Aortic smooth muscle cell (primary cell): ENCODE results near the gene ACLY. TPM values are rescaled to one million over a fixed set of nuclear protein-coding genes. Genes with fewer than 3 reads are reported as not detected.

ENCODE experiments used
- total RNA-seq: library from RNA; depleted of rRNA; stranded (reverse); fragments of >200 nt; gene quantifications from 2 replicates; pipeline ENCODE4 v1.2.3, GENCODE V29; 2014

The ACLY gene
- 180 and 194 TPM in 2 replicates for total RNA-seq

DNA sequence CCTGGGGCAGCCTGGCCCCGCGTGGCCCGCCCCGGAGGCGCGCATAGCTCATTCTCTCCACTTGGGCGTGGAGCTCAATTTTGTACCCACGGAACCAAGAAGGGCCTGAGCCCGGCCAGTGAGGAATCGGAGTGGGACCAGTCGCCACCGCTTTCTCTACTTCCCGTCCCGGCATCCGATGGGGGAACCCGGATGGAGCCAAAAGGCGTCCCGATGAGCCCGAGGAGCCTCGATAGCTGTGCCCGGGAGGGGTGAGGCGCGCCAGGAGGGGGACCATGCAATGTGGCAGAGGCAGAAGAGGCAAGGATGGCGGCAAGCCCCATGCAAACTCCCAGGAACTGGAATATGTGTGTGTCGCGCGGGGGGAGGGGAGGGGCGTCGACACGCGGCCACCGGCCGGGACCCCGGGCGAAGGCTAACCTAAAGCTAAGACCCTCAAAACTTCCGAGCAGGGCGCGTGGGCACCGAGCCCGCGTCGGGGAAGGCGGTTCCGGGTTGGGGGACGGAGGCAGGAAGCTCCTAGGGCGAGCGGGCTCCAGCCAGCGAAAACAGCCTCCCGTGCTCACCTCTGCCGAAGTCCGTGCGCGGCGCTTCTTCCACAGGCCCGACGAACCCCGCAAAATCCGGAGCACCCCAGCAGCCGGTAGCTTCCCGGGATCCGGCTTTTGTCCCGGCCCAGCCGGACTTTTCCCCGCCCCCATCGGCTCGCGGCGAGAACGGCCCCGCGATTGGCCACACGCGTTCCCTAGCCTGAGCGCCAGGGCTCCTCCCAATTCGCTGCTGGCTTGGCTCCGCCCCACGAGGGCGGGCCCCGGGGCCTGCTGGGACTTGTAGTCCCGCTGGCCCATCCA is at the start of gene ACLY:
Gene ACLY (minus strand): TSS at position 638 of the 851 bp plus-strand sequence. CDS start 5,078 bp downstream, outside the sequence.

DNA sequence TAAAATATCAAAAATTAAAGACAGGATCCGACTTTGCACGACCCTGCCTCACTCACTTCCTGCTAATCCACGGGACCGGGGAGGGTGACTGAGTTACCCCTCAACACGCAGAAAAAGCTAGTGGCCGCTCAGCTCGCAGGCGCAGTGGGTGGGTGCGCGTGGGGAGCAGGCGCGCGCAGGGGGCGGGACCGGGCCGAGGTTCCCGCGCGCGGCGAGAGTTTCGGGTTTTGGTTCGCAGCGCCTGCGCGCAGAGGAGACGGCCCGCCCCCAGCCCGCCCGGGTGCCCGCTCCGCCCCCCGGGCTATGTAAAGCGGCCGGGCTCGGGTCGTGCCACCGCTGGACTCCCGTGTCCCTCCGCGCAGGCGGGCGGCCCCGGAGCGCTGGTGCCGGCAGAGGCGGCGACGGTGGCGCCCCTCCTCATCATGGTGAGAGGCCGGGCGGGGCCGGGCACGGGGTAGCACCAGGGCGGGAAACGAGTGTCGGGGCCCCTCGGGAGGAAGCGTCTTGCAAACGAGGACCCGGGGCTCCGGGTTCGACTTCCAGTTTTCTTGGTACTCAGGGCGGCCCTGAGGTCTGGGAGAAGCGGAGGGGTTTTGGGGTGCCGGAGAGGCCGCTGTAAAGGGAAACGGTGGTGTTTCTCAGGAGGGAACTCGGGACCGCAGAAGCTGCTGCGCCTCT is 47.9 kb upstream of the ACLY start, which contains the start of gene CNP:
Gene CNP (plus strand): TSS at position 333 of the 678 bp plus-strand sequence. CDS start 90 bp downstream, at position 423.

DNA sequence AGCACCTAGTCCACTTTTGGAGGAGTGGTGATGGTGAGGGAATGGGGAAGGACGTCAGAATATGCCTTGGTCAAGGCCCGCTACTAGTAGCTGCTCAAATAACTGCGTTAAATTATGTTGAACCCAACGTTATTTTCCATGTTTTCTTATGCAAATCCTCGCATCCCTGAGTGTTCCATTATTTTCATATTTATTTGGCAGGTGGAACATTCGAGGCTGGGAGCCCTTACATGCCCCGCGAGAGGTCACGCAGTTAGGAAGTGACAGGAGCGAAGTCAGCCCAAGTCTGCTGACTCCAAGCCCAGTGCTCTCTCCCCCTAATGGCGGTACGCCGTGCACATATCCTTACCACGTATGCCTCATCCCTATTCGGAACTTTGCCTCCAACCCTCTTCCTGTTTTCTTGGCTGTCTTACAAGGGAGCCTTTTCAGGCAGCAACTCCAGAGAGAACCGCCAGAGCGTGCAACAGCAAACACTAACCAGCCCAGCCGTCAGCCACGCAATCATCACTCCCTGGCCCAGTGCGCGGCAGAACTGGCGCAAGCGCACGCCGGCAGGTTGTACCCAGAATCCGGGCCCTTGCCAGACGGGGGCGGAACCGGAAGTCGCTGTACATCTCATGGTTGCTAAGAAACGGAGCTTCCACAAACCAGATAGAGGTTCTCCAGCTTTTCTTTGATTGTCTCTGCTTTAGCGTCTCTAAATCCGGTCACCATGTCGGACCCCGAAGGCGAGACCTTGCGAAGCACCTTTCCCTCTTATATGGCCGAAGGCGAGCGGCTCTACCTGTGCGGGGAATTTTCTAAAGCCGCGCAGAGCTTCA is 11.5 kb upstream of the ACLY start, which contains the start of gene ODAD4:
Gene ODAD4 (plus strand): TSS at position 609 of the 824 bp plus-strand sequence. CDS start 107 bp downstream, at position 716.

DNA sequence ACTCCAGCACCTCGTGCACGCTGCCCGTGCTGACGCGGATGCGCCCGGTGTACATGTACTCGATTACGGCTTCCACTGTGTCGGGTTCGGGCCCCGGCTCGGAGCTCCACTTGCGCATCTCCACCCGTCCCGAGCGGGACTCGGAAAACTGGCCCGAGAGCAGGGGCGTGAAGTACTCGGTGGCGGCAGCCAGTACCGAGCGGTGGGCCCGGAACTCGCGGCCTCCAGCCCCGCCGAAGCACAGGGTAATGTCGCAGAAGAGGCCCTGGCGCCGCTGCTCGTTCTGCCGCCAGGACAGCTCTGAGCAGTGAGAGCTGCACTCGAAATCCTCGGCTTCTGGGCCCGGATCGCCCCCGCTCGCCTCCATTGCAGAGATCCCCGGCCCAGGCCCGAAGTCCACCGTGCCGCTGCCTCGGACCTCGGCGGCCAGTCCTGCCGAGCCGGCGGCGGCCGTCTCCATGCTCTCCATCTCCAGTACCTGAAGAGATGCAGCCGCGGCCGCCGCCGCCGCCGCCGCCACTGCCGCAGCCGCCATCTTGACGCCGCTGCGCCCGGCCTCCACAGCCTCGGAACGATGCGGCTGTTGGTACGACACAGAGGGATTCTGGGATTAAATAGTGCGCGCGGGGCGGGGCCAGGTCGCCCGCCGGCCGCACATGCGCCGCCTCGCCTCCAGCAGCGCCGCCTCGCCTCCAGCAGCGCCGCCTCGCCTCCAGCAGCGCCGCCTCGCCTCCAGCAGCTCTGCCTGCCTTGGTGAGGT is 53.7 kb downstream of the ACLY start, which contains the start of gene KLHL11:
Gene KLHL11 (minus strand): TSS at position 588 of the 760 bp plus-strand sequence. CDS start 53 bp downstream, at position 535.

DNA sequence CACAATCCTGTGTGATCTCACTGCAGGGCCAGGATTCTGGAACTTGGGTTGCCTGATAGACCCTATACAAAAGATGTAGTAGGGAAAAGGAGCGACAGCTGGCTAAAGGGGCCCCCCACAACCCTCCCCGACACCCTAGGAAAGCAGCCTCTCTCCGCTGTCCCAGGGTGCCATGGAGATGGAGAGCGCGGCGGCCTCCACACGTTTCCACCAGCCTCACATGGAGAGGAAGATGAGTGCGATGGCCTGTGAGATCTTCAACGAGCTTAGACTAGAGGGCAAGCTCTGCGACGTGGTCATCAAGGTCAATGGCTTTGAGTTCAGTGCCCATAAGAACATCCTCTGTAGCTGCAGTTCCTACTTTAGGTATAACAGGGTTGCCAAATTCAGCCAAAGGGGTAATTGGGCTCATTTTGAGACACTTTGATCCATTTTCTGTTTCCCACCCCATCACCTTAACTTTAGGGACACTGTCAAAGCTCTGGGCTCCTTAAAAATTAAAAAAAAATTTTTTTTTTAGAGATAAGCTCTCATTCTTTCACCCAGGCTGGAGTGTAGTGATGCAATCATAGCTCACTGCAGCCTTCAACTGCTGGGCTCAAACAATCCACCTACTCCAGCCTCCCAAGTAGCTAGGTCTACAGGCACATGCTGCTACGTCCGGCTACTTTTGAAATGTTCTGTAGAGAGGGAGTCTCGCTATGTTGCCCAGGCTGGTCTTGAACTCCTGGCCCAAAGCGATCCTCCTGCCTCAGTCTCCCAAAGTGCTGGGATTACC is 80.8 kb downstream of the ACLY start, which contains the start of gene KLHL10:
Gene KLHL10 (plus strand): TSS at position 65 of the 778 bp plus-strand sequence. CDS start 108 bp downstream, at position 173.

DNA sequence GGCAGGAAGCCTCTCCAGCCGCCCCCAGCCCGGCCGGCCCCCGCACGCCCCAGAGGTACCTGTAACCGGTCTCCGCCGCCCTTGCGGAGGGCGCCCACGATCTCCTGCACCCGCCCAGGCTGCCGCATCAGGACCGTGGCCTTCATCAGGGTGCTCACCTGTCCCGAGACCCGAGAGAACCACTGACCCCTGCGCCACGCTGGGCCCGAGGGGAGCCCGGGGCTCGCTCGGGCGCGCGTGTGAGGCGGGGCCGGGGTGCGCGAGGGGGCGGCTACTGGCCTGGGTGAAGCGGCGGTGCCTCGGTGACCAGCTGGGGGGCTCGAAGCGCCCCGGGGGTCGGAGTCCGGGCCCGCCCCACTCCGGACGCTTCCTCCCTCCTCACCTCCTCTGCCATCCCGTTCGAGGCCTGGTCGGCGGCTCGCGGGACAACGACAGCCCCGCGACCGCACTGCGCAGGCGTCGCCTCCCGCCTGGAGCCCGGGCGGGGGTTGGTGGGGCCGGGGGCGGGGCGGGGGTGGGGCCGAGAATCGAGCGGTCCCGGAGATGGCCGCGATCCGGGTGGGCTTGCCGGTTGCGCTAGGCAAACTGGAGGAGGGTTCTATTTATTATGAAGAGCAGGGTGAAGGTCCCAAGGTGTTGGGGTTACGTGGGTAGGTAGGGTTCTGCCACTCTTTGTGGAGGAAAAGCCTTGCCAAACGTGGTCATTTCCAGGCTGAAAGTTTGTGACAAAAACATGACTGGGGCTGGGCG is 82.8 kb downstream of the ACLY start, which contains the start of gene NT5C3B:
Gene NT5C3B (minus strand): TSS at position 433 of the 750 bp plus-strand sequence. CDS start 39 bp downstream, at position 394.

Other genes starting within 250 kb of the ACLY start
- 73.1 and 112 TPM in 2 replicates for gene EIF1, start 230.1 kb downstream of the ACLY start, total RNA-seq
- gene GAST, start 206.6 kb downstream of the ACLY start, total RNA-seq = not detected in 2 replicates
- not detected in 2 replicates for gene HAP1, start 184.3 kb downstream of the ACLY start, total RNA-seq
- 22.9 and 25.7 TPM in 2 replicates for gene JUP, start 132.2 kb downstream of the ACLY start, total RNA-seq
- gene P3H4, start 107.0 kb downstream of the ACLY start, total RNA-seq = 77.1 and 77.5 TPM in 2 replicates
- gene FKBP10, start 105.9 kb downstream of the ACLY start, total RNA-seq = 354 and 420 TPM in 2 replicates
- gene NT5C3B, start 82.7 kb downstream of the ACLY start, total RNA-seq = 64.6 and 70.0 TPM in 2 replicates
- 0.13 TPM in 1 of 2 replicates, not detected in the other for gene KLHL10, start 81.1 kb downstream of the ACLY start, total RNA-seq
- gene KLHL11, start 53.5 kb downstream of the ACLY start, total RNA-seq = 25.4 and 28.8 TPM in 2 replicates
- gene ODAD4, start 11.7 kb upstream of the ACLY start, total RNA-seq = 0.79 and 0.93 TPM in 2 replicates
- 49.6 and 50.6 TPM in 2 replicates for gene CNP, start 47.8 kb upstream of the ACLY start, total RNA-seq
- gene DNAJC7, start 98.5 kb upstream of the ACLY start, total RNA-seq = 80.0 and 88.9 TPM in 2 replicates
- 22.1 and 25.8 TPM in 2 replicates for gene NKIRAS2, start 101.1 kb upstream of the ACLY start, total RNA-seq
- 0.19 and 0.26 TPM in 2 replicates for gene C17orf113, start 131.7 kb upstream of the ACLY start, total RNA-seq
- gene ZNF385C, start 179.5 kb upstream of the ACLY start, total RNA-seq = not detected in 2 replicates
- 10.3 and 14.6 TPM in 2 replicates for gene DHX58, start 193.8 kb upstream of the ACLY start, total RNA-seq
- gene KAT2A, start 202.4 kb upstream of the ACLY start, total RNA-seq = 4.7 and 5.8 TPM in 2 replicates
- gene HSPB9, start 203.9 kb upstream of the ACLY start, total RNA-seq = not detected in 2 replicates
- gene RAB5C, start 236.0 kb upstream of the ACLY start, total RNA-seq = 70.9 and 84.6 TPM in 2 replicates